ENCODE data around the gene SNRPD1.
"Not testable (repeated sequence)": the region's sequence is repeated elsewhere in the genome, so short reads cannot be mapped to it uniquely, and the experiment has no call there.

Gene SNRPD1

DNA sequence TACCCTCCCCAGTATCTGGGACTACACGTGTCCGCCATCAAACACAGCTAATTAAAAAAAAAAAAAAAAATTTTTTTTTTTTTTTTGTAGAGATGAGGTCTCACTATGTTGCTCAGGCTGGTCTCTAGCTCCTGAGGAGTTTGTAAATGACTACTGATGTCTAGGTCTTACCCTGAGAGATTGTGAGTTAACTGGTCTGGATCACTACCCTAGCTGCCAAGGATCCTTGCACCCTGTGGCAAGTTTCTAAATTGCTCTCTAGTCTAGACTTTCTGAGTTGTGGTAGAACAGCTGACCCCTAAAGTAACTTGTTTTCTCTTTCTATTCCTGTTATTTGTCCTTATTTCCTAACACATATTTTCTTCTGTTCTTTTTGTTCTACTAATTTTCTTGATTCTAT is 48.0 kb downstream of the SNRPD1 start:
- TF ChIP-seq MYC (IDR thresholded peaks at IDR 0.05; ENCODE audit: low read depth, low read length) (no peak), POLR2A (IDR thresholded peaks at IDR 0.05; ENCODE audit: extremely low read depth, insufficient read length) (no peak)
- TF ChIP-seq, protein P1, sequence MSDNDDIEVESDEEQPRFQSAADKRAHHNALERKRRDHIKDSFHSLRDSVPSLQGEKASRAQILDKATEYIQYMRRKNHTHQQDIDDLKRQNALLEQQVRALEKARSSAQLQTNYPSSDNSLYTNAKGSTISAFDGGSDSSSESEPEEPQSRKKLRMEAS (IDR thresholded peaks at IDR 0.05; ENCODE audit: low read depth, low read length): no peak
- TF ChIP-seq, protein P2, sequence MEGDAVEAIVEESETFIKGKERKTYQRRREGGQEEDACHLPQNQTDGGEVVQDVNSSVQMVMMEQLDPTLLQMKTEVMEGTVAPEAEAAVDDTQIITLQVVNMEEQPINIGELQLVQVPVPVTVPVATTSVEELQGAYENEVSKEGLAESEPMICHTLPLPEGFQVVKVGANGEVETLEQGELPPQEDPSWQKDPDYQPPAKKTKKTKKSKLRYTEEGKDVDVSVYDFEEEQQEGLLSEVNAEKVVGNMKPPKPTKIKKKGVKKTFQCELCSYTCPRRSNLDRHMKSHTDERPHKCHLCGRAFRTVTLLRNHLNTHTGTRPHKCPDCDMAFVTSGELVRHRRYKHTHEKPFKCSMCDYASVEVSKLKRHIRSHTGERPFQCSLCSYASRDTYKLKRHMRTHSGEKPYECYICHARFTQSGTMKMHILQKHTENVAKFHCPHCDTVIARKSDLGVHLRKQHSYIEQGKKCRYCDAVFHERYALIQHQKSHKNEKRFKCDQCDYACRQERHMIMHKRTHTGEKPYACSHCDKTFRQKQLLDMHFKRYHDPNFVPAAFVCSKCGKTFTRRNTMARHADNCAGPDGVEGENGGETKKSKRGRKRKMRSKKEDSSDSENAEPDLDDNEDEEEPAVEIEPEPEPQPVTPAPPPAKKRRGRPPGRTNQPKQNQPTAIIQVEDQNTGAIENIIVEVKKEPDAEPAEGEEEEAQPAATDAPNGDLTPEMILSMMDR (IDR thresholded peaks at IDR 0.05; ENCODE audit: low read depth, low read length): no peak
- no peak overlapping the region for H3K4me3 ChIP-seq (ENCODE audit: low read depth, low read length)
- DNase-seq (ENCODE audit: low read depth): no peak

DNA sequence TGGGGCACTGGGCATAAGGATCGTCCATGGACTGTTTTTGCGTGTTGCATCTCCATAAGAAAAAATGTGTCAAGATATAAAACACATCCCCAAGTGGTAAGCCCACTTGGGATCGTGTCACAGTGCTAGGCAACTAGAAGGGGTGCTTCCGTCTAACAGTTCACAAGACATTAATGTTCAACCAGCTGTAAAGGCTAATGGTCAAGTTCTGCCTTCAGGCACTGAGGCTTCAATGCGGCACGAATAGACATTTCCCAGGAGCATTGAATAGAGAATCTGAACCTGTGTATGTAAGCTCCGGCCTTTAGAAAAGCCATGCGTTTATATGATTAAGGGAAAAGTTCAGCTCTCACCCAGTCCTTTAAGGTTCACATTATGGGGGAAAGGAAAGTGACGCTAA is 50.5 kb downstream of the SNRPD1 start:
- TF ChIP-seq, protein P2 (IDR thresholded peaks at IDR 0.05; ENCODE audit: low read depth, low read length): no peak
- TF ChIP-seq POLR2A (IDR thresholded peaks at IDR 0.05; ENCODE audit: extremely low read depth, insufficient read length): no peak
- TF ChIP-seq MYC (IDR thresholded peaks at IDR 0.05; ENCODE audit: low read depth, low read length): no peak
- TF ChIP-seq, protein P1 (IDR thresholded peaks at IDR 0.05; ENCODE audit: low read depth, low read length): no peak
- H3K4me3 ChIP-seq (ENCODE audit: low read depth, low read length): no peak overlapping the region
- DNase-seq (ENCODE audit: low read depth): no peak

DNA sequence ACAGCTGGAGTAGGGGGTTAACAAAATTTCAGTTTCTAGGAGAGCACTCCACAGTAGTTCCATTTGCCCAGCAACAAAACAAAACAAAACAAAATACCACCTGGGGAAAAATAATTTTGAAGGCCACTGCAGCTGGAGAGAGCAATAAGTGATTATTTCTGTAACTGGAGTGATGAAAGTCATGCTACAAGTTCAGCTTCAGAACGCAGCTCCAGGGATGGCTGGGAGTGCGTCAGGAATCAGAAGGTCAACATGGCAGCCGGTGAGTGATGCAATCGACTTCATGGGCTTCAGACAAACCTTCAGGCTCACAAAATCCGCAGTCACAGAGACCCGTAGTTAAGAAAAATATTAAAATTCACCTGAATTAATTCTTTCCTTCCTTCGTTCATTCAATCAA is 51.5 kb downstream of the SNRPD1 start:
- H3K4me3 ChIP-seq (ENCODE audit: low read depth, low read length): no peak overlapping the region
- TF ChIP-seq POLR2A (IDR thresholded peaks at IDR 0.05; ENCODE audit: extremely low read depth, insufficient read length) (no peak), MYC (IDR thresholded peaks at IDR 0.05; ENCODE audit: low read depth, low read length) (no peak)
- TF ChIP-seq, protein P1 (IDR thresholded peaks at IDR 0.05; ENCODE audit: low read depth, low read length): no peak
- no peak for DNase-seq (ENCODE audit: low read depth)

GRCh38 chr18:21664069-21664468 is 52.0 kb downstream of the SNRPD1 start:
- no peak overlapping the region for H3K4me3 ChIP-seq (ENCODE audit: low read depth, low read length)
- TF ChIP-seq POLR2A (IDR thresholded peaks at IDR 0.05; ENCODE audit: extremely low read depth, insufficient read length) (no peak), MYC (IDR thresholded peaks at IDR 0.05; ENCODE audit: low read depth, low read length) (no peak)
- TF ChIP-seq, protein P1 (IDR thresholded peaks at IDR 0.05; ENCODE audit: low read depth, low read length): no peak
- TF ChIP-seq, protein P2 (IDR thresholded peaks at IDR 0.05; ENCODE audit: low read depth, low read length): no peak
- no peak for DNase-seq (ENCODE audit: low read depth)

DNA sequence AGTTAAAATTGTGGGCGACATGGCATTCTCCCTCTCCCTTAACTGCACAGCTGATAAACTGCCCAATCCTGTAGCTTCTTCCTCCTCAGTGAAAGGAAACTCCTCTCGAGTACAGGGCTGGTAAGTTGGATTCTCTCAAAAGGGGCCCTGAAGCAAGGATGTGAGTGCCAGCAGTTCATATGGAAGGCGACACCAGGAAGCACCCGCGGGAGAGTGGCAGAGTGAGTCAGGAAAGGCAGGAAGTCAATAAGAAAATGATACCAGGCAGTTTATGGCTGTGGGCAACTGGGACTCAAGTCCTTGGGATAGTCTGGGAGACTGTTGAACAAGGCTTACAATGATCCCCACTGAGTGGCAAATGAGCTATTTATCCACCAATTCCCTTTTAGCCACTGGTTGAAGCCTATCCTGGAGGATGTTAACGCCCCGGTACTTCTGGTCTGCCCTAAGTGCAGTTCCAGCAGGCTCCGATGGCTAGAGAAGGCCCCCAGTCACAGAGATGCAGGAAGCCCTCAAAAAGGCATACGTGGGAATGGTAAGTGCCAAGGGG is 57.7 kb downstream of the SNRPD1 start:
- H3K4me3 ChIP-seq (ENCODE audit: low read depth, low read length): no peak overlapping the region
- no peak for DNase-seq (ENCODE audit: low read depth)
- TF ChIP-seq, protein P2 (IDR thresholded peaks at IDR 0.05; ENCODE audit: low read depth, low read length): no peak
- TF ChIP-seq POLR2A (IDR thresholded peaks at IDR 0.05; ENCODE audit: extremely low read depth, insufficient read length) (no peak), MYC (IDR thresholded peaks at IDR 0.05; ENCODE audit: low read depth, low read length) (no peak)
- TF ChIP-seq, protein P1 (IDR thresholded peaks at IDR 0.05; ENCODE audit: low read depth, low read length): no peak

DNA sequence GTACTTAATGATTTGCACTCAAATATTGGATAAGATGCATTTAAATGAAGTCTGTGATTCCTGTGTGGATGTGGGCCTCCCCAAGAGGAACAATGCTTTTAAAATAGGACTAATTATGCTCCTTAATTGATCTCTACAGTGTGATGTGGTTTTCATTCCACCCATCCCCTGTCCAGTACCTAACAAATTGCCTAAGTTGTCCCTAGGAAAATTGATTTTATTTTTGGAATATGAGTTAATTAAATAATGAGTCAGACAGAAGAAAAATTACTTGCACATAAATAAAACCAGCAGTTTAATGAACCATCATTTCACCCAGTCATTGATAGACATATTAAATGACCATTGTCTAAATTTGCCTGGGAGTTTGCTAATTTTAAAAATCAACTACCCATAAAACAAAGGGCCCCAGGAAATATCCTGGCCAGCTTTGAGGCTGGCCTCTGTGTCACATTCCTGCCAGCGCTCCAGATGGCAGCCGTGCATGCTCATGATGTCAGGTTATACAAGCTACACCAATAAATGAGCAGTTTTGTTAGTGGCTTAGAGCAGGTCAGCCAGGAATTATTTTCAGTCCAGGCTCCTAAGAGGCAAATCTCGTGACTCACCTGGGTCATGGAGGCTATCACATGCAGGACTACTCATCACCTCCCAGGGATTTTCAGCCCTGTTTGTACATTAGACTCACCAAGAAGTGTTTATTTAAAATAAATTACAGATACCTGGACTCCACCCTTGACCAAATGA is 60.6 kb downstream of the SNRPD1 start:
- no peak overlapping the region for H3K4me3 ChIP-seq (ENCODE audit: low read depth, low read length)
- TF ChIP-seq MYC (IDR thresholded peaks at IDR 0.05; ENCODE audit: low read depth, low read length) (no peak), POLR2A (IDR thresholded peaks at IDR 0.05; ENCODE audit: extremely low read depth, insufficient read length) (no peak)
- TF ChIP-seq, protein P1 (IDR thresholded peaks at IDR 0.05; ENCODE audit: low read depth, low read length): no peak
- TF ChIP-seq, protein P2 (IDR thresholded peaks at IDR 0.05; ENCODE audit: low read depth, low read length): no peak
- no peak for DNase-seq (ENCODE audit: low read depth)

DNA sequence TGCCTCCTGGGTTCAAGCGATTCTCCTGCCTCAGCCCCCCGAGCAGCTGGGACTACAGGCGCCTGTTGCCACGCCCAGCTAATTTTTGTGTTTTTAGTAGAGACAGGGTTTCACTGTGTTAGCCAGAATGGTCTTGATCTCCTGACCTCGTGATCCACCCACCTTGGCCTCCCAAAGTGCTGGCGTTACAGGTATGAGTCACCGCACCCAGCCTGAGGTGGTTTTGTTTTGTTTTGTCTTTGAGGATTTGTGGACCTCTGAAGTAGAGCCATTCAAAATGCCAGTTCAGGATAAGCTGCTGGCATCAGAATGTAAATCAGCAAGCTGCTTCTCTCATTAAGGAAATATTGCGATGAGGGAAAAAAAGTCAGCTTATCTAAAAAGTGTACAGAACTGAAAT is 63.2 kb downstream of the SNRPD1 start:
- not testable (repeated sequence) for H3K4me3 ChIP-seq (ENCODE audit: low read depth, low read length); DNase-seq (ENCODE audit: low read depth)

Data from NB4 (cell line).